Upper lobe of left lung (tissue), 6 donors: ENCODE measurements around the gene AHSP. TPM values are rescaled to one million over a fixed set of nuclear protein-coding genes. Genes with fewer than 3 reads are reported as not detected.
A peak's percentile ranks its signal among the peaks of the same experiment; 100 is the strongest.
"Not testable (repeated sequence)": the region's sequence is repeated elsewhere in the genome, so short reads cannot be mapped to it uniquely, and the experiment has no call there.

Experiments used
- ATAC-seq, 2 donors: fragments of 200-7000 bp; cut with Tn5 transposase; one replicate each; pipeline ENCODE4 v1.9.1; 2022; ENCODE audit warnings: mild to moderate bottlenecking in 2 of 2, moderate library complexity in 2 of 2; ENCODE audit not compliant: low FRiP score in 2 of 2
- DNase-seq, 2 donors: peaks; one replicate each; pipeline ENCODE4 v3.0.0-alpha.2; 2019 to 2020
- H3K27ac ChIP-seq, 4 donors: fragments of 200-600 bp; sonication (generic); one replicate each; pipeline ENCODE4 v1.5.1; 2016 to 2019
- H3K27me3 ChIP-seq, 4 donors: fragments of 200-600 bp; sonication (generic); one replicate each; pipeline ENCODE4 v1.5.1; 2017 to 2019
- H3K36me3 ChIP-seq, 4 donors: fragments of 200-600 bp; sonication (generic); one replicate each; pipeline ENCODE4 v1.5.1; 2016 to 2019
- H3K4me1 ChIP-seq, 4 donors: fragments of 200-600 bp; sonication (generic); one replicate each; pipeline ENCODE4 v1.5.1; 2018 to 2019
- H3K4me3 ChIP-seq, 4 donors: fragments of 200-600 bp; sonication (generic); one replicate each; pipeline ENCODE4 v1.5.1; 2017 to 2019; ENCODE audit warnings: mild to moderate bottlenecking in 2 of 4, moderate library complexity in 1 of 4
- H3K9me3 ChIP-seq, 4 donors: fragments of 200-600 bp; sonication (generic); one replicate each; pipeline ENCODE4 v1.5.1; 2018 to 2019
- EP300 ChIP-seq, 4 donors: sonication (generic); formaldehyde crosslinking; IDR thresholded peaks; one replicate each; pipeline ENCODE4 v1.5.1; 2017; ENCODE audit warnings: antibody characterized with exemption in 4 of 4, control low read depth in 2 of 4
- POLR2A ChIP-seq, 4 donors: fragments of 450-650 bp; IDR thresholded peaks; one replicate each; pipeline ENCODE4 v1.5.1; 2016 to 2017; ENCODE audit warnings: antibody characterized with exemption in 4 of 4, mild to moderate bottlenecking in 2 of 4
- POLR2AphosphoS5 ChIP-seq, 2 donors: sonication (generic); formaldehyde crosslinking; IDR thresholded peaks; one replicate each; pipeline ENCODE4 v1.5.1; 2017; ENCODE audit warnings: antibody characterized with exemption in 2 of 2
- WGBS, 2 donors: methylation state at CpG; one replicate each; pipeline ENCODE4 v1.1.5; 2017 to 2018; 5-methylcytosine and 5-hydroxymethylcytosine counted together
- total RNA-seq, 6 donors: library from RNA; depleted of rRNA in 4 of 6; stranded (reverse); fragments of >200 nt in 4 of 6; gene quantifications; one replicate each; pipeline versions ENCODE4 v1.1.0 to v1.2.1, GENCODE V29; 2016 to 2021
- TF ChIP-seq, protein P1 (sequence below), 6 experiments: fragments of 450-650 bp in 4 of 6; fragments of 200-600 bp in 2 of 6; sonication (generic) in 2 of 6; IDR thresholded peaks; one replicate each; pipeline ENCODE4 v1.5.1; 2016 to 2019; ENCODE audit warnings: antibody characterized with exemption in 6 of 6
- donor health status: DM: no; HTN: no; CAD: no; lungs with moderate emphysema.
- donor health status: DM: no; HTN: yes; CAD: no; lungs with severe emphysema.

Gene AHSP
- total RNA-seq, 6 donors from 2014 or later = not detected

DNA sequence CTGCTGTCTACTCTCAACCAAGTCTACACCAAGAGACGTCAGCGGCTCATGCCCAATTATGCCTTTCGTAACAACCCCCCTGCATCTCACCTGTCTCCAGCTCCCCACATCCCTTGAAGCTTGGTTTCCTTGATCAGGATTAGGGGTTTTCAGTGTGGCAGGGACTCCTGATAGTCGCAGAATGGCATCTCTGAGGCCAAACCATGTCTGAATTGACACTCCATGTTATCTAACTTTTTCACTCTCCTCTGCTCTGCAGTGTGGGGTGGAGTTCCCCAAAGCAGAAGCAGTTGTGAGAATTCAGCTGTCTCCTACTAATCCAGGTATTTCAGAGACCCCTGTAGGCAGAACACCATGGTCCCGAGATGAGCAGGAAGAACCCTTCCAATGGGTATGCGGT, 5.6 kb upstream of the AHSP start:
- WGBS, 2 donors = 91% methylated on average over 6 of the region's 6 CpGs
- Histone ChIP-seq H3K9me3 (no peaks in the 10 kb centered on the region), H3K4me1 (no peaks in the 10 kb centered on the region), H3K4me3 (no peak overlapping the region), H3K27me3 (no peaks in the 10 kb centered on the region), H3K36me3 (no peaks in the 10 kb centered on the region), H3K27ac (no peak overlapping the region)
- TF ChIP-seq POLR2A (IDR thresholded peaks at IDR 0.05) (no peak), EP300 (IDR thresholded peaks at IDR 0.05) (no peak), POLR2AphosphoS5 (IDR thresholded peaks at IDR 0.05) (no peak)
- TF ChIP-seq, protein P1, sequence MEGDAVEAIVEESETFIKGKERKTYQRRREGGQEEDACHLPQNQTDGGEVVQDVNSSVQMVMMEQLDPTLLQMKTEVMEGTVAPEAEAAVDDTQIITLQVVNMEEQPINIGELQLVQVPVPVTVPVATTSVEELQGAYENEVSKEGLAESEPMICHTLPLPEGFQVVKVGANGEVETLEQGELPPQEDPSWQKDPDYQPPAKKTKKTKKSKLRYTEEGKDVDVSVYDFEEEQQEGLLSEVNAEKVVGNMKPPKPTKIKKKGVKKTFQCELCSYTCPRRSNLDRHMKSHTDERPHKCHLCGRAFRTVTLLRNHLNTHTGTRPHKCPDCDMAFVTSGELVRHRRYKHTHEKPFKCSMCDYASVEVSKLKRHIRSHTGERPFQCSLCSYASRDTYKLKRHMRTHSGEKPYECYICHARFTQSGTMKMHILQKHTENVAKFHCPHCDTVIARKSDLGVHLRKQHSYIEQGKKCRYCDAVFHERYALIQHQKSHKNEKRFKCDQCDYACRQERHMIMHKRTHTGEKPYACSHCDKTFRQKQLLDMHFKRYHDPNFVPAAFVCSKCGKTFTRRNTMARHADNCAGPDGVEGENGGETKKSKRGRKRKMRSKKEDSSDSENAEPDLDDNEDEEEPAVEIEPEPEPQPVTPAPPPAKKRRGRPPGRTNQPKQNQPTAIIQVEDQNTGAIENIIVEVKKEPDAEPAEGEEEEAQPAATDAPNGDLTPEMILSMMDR (IDR thresholded peaks at IDR 0.05) = no peak
- DNase-seq = no peak
- no peak for ATAC-seq

GRCh38 chr16:31523768-31524167, 3.9 kb upstream of the AHSP start:
- not testable (repeated sequence) for H3K27me3 ChIP-seq, H3K27ac ChIP-seq, H3K36me3 ChIP-seq, H3K4me3 ChIP-seq, DNase-seq, H3K4me1 ChIP-seq, H3K9me3 ChIP-seq
- peak in 1 of 2 donors; percentile 60 for ATAC-seq
- WGBS, 2 donors = 43 to 74% methylated on average over 1 to 3 of the region's 6 CpGs

- H3K4me3 ChIP-seq = no peak overlapping the region
- ATAC-seq (no peak), DNase-seq (no peak)
- peaks cover 0 to 16% (median 4%) of the 10 kb centered on the region in 4 donors for H3K4me1 ChIP-seq
- H3K9me3 ChIP-seq = no peaks in the 10 kb centered on the region
- TF ChIP-seq, protein P1 (IDR thresholded peaks at IDR 0.05) = no peak
- TF ChIP-seq POLR2A (IDR thresholded peaks at IDR 0.05) (no peak), EP300 (IDR thresholded peaks at IDR 0.05) (no peak), POLR2AphosphoS5 (IDR thresholded peaks at IDR 0.05) (no peak)
- peaks cover 0 to 7% (median 0%) of the 10 kb centered on the region in 4 donors for H3K27me3 ChIP-seq
- no peak overlapping the region for H3K27ac ChIP-seq
- no peaks in the 10 kb centered on the region for H3K36me3 ChIP-seq
- WGBS, 2 donors = 86 to 94% methylated on average over 3 of the region's 3 CpGs
Measured at GRCh38 chr16:31525113-31525512, 2.6 kb upstream of the AHSP start.

DNA sequence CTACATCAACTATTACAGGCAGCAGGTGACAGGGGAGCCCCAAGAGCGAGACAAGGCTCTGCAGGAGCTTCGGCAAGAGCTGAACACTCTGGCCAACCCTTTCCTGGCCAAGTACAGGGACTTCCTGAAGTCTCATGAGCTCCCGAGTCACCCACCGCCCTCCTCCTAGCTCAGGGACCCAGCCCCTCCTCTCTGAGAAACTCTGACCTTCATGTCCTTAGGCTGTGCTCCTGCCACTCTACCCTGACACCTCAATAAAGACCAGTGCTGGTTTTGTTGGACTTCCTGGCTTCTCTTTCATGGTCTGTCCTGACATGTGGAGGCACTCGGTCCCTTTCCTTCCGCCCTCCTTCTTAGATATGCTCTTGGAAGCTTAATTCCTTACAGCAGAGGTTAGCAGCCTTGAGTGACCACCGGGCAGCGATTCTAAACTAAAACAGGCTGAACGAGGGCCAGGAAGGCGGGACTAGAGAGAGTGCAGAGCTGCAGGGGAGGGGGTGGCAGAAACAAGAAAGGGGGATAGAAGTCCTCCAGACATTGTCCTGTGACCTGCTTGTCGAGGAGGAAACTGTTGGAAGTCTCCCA, 915 bp downstream of the AHSP start:
- Histone ChIP-seq H3K4me3 (peak overlapping the region in 3 of 4 donors; percentile 38 to 52 (median 46)), H3K4me1 (peaks cover 0 to 21% (median 6%) of the 10 kb centered on the region in 4 donors), H3K9me3 (no peaks in the 10 kb centered on the region), H3K27ac (peak overlapping the region in 1 of 4 donors; percentile 71), H3K36me3 (no peaks in the 10 kb centered on the region), H3K27me3 (peaks cover 0 to 7% (median 0%) of the 10 kb centered on the region in 4 donors)
- 42 to 54% methylated on average over 11 of the region's 11 CpGs for WGBS, 2 donors
- TF ChIP-seq POLR2A (IDR thresholded peaks at IDR 0.05) (no peak), EP300 (IDR thresholded peaks at IDR 0.05) (no peak), POLR2AphosphoS5 (IDR thresholded peaks at IDR 0.05) (no peak)
- TF ChIP-seq, protein P1 (IDR thresholded peaks at IDR 0.05) = no peak
- DNase-seq (no peak), ATAC-seq (no peak)

- peak in 1 of 4 donors; percentile 28 for TF ChIP-seq POLR2A (IDR thresholded peaks at IDR 0.05)
- no peak for TF ChIP-seq POLR2AphosphoS5 (IDR thresholded peaks at IDR 0.05)
- H3K27ac ChIP-seq = peak overlapping the region in 2 of 4 donors; percentile 18 to 71
- no peaks in the 10 kb centered on the region for H3K9me3 ChIP-seq
- WGBS, 2 donors = 12% methylated on average over 18 to 28 of the region's 52 CpGs
- DNase-seq (peak in 1 of 2 donors; percentile 86), ATAC-seq (peak; percentile 46 to 56)
- H3K27me3 ChIP-seq = peaks cover 0 to 7% (median 0%) of the 10 kb centered on the region in 4 donors
- no peaks in the 10 kb centered on the region for H3K36me3 ChIP-seq
- peak overlapping the region in 3 of 4 donors; percentile 38 to 52 (median 46) for H3K4me3 ChIP-seq
- peaks cover 0 to 21% (median 6%) of the 10 kb centered on the region in 4 donors for H3K4me1 ChIP-seq
Measured at GRCh38 chr16:31529108-31529936, 1.6 kb downstream of the AHSP start.
